HG03103 (cell line): ENCODE data around the gene FAXC.

Experiments used
- ATAC-seq: cut with Tn5 transposase; IDR thresholded peaks from one replicate; pipeline ENCODE4 v1.9.1; 2021; ENCODE audit warnings: low read depth; ENCODE audit not compliant: unreplicated experiment

FAXC gene

DNA sequence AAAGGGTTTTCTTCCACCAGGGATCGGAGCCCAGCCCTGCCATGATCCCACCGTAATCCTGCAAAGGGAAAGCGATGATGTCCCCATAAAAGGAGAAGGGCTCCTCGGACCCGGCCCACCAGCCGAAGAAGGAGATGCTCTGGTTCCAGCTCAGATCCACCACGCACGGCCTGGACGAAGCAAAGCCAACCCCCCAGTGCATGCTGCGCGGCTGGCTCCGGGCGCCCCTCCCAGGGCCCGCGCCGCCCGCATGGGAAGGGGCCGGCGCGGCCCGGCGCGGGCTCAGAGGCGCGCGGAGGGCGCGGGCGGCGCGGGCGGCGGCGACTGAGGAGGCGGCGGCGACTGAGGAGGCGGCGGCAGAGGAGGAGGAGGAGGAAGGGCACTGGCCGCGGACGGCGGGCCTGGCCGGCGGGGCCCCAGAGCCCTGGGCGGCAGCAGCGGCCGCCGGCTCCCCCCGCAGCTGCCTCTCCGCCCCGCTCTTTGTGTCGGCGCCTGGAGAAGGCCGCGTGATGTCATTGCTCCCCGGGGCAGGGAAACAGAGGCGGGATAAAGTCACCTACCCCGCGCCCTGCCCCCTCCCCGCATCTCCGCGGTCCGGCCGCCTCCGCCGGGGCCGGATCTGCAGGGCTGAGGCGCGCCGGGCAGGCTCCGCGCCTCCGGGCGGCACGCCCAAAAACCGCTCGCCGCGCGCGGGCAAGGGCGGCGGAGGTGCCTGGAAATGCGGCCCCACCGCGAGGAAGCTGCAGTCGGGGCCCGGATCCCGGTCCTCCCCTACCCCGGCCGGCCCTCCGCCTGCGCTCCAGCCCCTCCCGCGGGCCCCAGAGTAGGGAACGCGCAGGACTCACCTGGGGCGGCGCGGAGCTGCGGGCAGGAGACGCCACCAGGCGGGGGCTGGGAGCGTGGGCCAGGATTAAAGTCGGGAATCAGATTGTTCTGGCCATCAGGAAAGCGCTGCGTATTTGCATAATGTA, at the start of gene FAXC:
FAXC (minus strand) TSS at position 504 of the 971 bp plus-strand sequence; CDS start at position 202, 302 bp downstream.
- no peak for ATAC-seq

DNA sequence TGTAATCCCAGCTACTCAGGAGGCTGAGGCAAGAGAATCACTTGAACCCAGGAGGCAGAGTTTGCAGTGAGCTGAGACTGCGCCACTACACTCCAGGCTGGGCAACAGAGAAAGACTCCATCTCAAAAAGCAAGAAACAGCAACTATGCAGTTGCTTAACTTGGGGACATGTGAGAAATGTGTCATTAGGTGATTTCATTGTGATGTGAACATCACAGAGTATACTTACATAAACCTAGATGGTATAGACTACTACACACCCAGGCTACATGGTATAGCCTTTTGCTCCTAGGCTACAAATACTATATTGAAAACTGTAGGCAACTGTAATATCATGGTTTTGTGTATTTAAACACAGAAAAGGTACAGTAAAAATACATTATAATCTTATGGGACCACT, 47.8 kb upstream of the FAXC start:
- ATAC-seq, result no peak

DNA sequence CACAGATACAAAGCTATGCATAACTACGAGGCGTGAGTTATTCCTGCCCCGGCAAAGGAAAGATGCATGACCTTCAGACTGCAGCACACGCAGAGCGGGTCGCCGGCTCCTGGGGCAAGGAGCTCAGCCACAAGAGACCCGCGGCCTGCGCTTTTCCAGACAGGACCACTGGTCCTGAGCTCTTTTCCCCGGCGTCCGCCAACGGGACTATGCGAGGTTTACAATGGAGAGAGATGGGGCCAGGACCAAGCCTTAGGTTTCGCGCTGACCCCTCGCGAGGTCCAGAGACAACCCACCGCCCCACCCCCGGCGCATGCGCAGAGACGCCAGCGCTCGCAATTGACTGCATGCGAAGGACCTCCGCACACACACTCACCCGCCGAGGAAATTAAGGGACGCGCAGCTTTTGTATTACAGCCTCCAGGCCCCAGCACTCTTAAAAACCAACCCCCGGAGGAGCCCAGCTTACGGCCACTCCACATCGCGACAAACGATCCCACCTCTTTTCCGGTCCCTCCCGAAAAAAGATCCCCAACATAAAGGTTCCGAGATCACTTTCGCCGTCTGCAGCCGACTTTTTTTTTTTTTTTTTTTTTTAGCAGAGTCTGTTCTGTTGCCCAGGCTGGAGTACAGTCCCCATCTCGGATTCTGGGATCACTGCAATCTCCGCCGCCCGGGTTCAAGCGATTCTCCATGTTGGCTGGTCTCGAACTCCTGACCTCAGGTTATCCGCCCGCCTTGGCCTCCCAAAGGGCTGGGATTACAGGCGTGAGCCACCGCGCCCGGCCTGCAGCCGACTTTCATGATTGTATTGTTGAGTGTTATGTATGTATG, 44.4 kb upstream of the FAXC start, which contains the start of gene COQ3:
COQ3 (minus strand) TSS at position 498 of the 834 bp plus-strand sequence; CDS start at position 482, 16 bp downstream.
- ATAC-seq, result peak; percentile 61

DNA sequence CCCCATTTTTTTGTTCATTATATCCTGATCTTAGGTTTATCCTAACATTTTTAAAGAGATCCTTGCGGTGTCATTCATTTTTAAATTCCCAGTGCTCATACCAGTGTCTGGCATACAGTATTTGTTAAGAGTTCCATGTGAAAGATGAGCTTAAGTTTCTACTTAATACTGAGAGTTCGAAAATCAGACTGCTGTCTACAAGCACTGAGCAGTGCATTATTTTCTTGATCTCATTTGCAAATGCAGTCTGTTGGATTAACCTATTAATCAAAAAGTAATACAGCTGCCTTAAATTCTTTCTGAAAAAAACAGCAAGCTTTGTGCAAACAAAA, 43.9 kb upstream of the FAXC start:
- peak; percentile 20 for ATAC-seq

DNA sequence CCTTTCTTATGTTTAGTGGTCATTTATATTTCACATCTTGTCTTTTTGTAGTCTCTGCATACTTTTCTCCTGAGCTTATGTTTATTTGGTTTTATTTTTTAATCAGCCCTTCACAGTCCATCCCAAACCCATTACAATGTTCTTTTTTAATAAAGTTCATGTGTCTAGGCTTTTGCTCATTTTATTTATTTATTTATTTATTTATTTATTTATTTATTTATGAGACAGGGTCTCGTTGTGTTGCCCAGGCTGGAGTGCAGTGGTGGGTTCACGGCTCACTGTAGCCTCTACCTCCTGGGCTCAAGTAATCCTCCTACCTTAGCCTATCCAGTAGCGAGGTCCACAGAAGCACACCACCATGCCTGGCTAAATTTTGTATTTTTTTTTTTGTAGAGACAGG, 41.4 kb upstream of the FAXC start:
- ATAC-seq, result no peak

GRCh38 chr6:99384507-99384906, 35.0 kb upstream of the FAXC start:
- no peak for ATAC-seq

DNA sequence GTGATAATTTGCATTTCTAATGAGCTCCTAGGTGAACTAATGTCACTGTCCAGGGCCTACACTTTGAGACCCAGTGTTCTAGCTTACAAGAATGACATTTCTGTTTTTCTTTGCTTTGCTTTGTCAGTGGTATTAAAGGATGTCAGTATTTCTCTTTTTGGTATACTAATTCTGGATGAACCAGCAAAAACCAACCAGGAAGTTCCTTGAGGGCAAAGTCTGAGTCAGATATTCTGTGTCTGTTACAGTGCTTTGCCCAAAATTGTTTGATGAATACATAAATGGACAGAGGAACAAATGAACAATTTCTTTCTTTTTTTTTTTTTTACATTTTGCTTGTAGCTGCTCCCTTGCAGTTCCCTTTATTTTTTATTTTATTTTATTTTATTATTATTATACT, 29.2 kb upstream of the FAXC start:
- ATAC-seq, result no peak

GRCh38 chr6:99369533-99369932, 20.1 kb upstream of the FAXC start:
- ATAC-seq, result no peak

GRCh38 chr6:99366852-99367251, 17.4 kb upstream of the FAXC start:
- ATAC-seq, result no peak

GRCh38 chr6:99364026-99364425, 14.6 kb upstream of the FAXC start:
- peak; percentile 95 for ATAC-seq

DNA sequence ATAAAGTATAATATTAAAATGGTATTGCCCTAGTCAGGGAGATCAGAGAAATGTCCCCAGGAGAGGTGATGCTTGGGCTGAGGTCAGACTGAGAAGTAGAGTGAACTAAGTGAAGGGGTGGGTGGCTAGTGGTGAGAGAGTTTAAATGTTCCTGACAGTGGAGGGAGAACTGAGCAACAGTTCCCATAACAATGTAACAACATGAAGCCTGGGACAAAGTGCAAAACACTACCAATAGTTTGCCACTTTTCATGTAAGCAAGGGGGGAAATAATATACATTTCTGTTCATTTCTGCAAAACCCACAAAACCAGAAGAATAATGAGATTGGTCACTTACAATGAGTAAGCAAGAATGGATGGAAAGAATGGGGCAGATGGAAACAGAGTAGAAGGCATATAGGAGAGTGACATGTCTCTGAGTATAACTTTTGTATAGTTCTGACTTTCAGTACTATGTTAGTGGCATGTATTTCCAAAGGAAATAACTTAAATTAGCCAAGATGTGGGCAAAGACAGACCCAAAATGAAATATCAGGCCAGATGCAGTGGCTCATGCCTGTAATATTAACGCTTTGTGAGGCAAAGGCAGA, 13.3 kb upstream of the FAXC start:
- no peak for ATAC-seq

GRCh38 chr6:99359800-99360199, 10.3 kb upstream of the FAXC start:
- no peak for ATAC-seq

- no peak for ATAC-seq
Measured at GRCh38 chr6:99356641-99357040, 7.2 kb upstream of the FAXC start.

DNA sequence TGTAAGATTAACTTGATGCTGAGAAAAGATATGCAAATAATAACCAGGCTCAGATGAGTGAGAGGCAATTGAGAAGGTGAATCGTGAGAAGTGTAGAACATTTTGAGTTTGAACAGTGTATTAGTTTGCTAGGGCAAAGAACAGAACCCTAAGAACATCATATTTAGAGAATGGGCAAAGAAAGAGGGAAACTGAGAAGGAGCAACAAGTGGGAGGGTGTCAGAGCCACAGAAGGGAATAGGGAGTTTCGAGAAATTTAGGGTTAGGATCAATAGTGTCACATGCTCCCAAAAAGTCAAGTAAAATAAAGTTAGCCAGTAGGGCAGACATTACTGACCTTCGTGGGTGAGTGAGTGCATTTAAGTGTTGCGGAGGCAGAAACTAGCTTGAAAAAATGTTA, 5.5 kb upstream of the FAXC start:
- no peak for ATAC-seq

DNA sequence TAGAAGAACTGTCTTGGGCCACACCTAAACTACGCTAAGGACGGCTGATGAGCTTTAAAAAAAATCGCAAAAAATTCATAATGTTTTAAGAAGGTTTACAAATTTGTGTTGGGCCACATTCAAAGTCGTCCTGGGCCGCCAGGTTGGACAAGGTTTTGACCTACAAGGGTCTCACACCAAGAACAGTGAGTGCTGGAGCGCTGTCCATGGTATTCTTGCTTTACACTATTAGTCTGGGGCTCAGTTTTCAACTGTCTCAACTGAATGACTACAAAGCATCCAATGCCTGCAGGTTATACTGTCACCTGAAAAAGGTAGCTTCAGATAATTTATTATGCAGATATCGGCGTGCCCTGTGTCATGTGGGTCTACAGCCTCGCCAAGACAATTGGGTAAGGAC, 3.7 kb upstream of the FAXC start:
- ATAC-seq, result no peak

GRCh38 chr6:99350573-99350972, 1.1 kb upstream of the FAXC start:
- no peak for ATAC-seq

DNA sequence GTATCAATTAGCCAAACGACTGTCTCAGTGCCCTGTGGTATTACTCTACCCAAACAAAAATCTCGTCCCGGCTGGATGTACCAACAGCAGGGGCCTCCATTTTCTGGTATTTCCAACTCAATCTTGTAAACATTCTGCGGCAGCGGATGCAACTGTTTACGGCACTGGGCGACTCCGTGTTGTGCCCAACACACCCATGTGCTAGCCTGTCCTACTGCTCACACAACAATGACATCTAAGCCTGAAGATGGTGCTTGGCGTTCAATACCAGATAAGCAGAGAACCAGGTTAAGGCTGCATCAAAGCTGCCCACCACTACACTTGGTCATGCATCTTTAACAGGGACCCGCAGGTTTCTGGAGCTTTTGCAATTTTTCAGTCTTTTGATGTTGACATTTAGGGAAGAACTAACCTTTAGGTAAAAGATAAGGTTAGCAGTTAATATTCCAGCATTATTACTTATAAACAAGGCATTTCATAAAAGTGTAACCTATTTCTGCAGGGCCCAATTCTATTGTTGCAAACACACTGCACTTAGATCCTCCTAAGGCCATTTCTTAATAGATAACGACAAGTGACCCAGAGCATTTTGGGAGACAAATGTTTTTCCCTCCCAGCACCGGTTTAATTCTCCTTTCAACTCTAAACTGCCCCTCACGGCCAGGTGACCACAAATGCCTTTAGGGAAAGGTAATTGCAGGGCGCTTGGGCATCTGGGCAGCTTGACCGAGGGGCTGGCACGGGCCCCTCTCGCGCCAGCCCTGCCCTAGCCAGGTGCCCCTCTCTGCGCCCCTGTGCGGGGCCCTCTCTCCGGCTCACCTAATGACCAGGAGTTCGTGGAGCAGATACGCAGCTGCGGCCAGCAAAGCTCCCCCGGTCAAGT, 945 bp downstream of the FAXC start:
- no peak for ATAC-seq

DNA sequence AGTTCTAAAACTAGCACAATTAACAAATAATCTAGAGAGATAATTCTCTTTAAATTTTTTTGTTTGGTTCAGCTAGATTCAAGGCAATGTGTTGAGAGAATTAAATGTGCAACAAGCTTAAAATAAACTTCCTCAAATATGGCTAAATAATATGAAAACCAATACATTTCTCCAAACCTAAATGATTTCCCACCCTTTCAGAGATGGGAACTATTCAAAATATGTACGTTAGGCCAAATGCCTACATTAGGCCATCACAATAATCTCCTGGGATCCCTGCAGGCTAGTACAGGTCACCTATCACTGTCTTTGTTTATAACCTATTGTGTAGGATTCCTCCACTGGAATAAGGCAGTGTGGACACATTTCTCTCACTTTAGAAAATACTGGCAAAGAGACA, 1.7 kb downstream of the FAXC start:
- no peak for ATAC-seq

DNA sequence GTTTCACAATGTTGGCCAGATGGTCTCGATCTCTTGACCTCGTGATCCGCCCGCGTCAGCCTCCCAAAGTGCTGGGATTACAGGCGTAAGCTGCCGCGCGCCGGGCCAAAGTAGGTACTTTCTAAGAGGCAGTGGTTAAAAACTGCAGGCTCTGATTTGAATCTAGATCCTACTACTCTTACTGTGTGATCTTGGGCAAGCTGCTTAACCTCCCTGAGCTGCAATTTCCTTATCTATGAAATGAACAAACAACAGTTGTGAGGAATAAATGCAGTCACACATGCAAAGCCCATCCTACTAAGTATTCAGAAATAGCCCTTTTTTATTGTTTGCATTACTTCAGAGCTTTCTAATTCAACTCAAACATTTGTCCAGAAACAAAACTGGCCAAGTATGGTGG, 2.9 kb downstream of the FAXC start:
- ATAC-seq, result no peak

DNA sequence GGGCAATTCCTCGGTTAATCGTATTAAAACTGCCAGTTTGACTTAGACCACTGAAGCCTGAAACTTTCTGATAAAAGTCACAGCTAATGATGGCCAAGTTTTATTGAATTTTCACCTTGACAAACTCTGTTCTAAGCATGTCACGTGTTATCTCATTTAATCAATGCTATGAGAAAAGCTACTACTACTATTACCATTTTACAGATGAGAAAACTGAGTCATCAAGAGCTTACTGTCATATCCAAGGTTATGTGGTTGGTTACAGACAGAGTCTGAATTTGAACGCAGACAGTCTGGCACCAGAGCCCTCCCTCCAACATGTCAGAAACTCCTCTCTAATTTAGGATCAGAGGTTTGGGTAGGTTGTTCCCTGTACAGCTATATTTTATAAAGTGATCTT, 4.3 kb downstream of the FAXC start:
- no peak for ATAC-seq
